ENCODE measurements around the gene STARD13.

STARD13 gene

GRCh38 chr13:33107361-33107760, 178.2 kb downstream of the STARD13 start:
- DNase-seq = no peak

GRCh38 chr13:33106656-33107360, 178.7 kb downstream of the STARD13 start:
- no peak for DNase-seq

GRCh38 chr13:33105387-33106005, 180.1 kb downstream of the STARD13 start:
- no peak for DNase-seq

GRCh38 chr13:33103457-33103856, 182.1 kb downstream of the STARD13 start:
- DNase-seq = no peak

- no peak for DNase-seq
These were observed 183.7 kb downstream of the STARD13 start for GRCh38 chr13:33101835-33102234.

- DNase-seq = no peak
These were observed 184.7 kb downstream of the STARD13 start for GRCh38 chr13:33100886-33101285.

GRCh38 chr13:33099860-33100259, 185.7 kb downstream of the STARD13 start:
- no peak for DNase-seq

GRCh38 chr13:33096886-33097605, 188.5 kb downstream of the STARD13 start:
- DNase-seq = no peak

GRCh38 chr13:33092073-33092987, 193.2 kb downstream of the STARD13 start:
- no peak for DNase-seq

- DNase-seq = no peak
These were observed 194.2 kb downstream of the STARD13 start for GRCh38 chr13:33091415-33091774.

- no peak for DNase-seq
These were observed 194.7 kb downstream of the STARD13 start for GRCh38 chr13:33090755-33091414.

GRCh38 chr13:33089311-33089710, 196.2 kb downstream of the STARD13 start:
- DNase-seq = peak; percentile 78

GRCh38 chr13:33087790-33088189, 197.8 kb downstream of the STARD13 start:
- DNase-seq = no peak

- DNase-seq = no peak
These were observed 198.5 kb downstream of the STARD13 start for GRCh38 chr13:33087091-33087490.

GRCh38 chr13:33083054-33083453, 202.5 kb downstream of the STARD13 start:
- DNase-seq = no peak

GRCh38 chr13:33081666-33082065, 203.9 kb downstream of the STARD13 start:
- DNase-seq = peak; percentile 39

GRCh38 chr13:33080972-33081590, 204.5 kb downstream of the STARD13 start:
- peak; percentile 72 for DNase-seq

- peak; percentile 74 for DNase-seq
These were observed 205.6 kb downstream of the STARD13 start for GRCh38 chr13:33079960-33080359.

GRCh38 chr13:33078263-33078662, 207.3 kb downstream of the STARD13 start:
- no peak for DNase-seq

- DNase-seq = no peak
These were observed 209.3 kb downstream of the STARD13 start for GRCh38 chr13:33076001-33076992.

GRCh38 chr13:33073338-33073737, 212.2 kb downstream of the STARD13 start:
- peak; percentile 81 for DNase-seq
